NCI-H526 treated with DMSO at 0.1 percent for 48 hours (cell line): Measurements from ENCODE around the gene FNTB.
"Not testable (repeated sequence)": the region's sequence is repeated elsewhere in the genome, so short reads cannot be mapped to it uniquely, and the experiment has no call there.

ENCODE experiments used
- DNase-seq: peaks from one replicate; lab custom pipeline; 2025; lab: John Stamatoyannopoulos, UW

FNTB gene

GRCh38 chr14:65087835-65088234, 101.1 kb downstream of the FNTB start:
- DNase-seq: not testable (repeated sequence)

- no peak for DNase-seq
Observed at GRCh38 chr14:65092349-65092748, 105.7 kb downstream of the FNTB start.

- no peak for DNase-seq
Observed at GRCh38 chr14:65095633-65096205, 109.0 kb downstream of the FNTB start.

GRCh38 chr14:65096323-65097089, 109.8 kb downstream of the FNTB start:
- no peak for DNase-seq

- DNase-seq: no peak
Observed at GRCh38 chr14:65098586-65098985, 111.9 kb downstream of the FNTB start.

GRCh38 chr14:65100922-65101541, 114.3 kb downstream of the FNTB start:
- no peak for DNase-seq

- no peak for DNase-seq
Observed at GRCh38 chr14:65101631-65102440, 115.1 kb downstream of the FNTB start.

GRCh38 chr14:65102441-65103149, 115.9 kb downstream of the FNTB start, which contains the start of gene MAX:
Gene MAX (minus strand): TSS chr14:65102517. CDS start chr14:65102339, 178 bp downstream.
- peak; percentile 99 for DNase-seq

- DNase-seq: peak; percentile 78
Observed at GRCh38 chr14:65103150-65103760, 116.6 kb downstream of the FNTB start.

GRCh38 chr14:65104791-65105190, 118.1 kb downstream of the FNTB start:
- no peak for DNase-seq

GRCh38 chr14:65106316-65106715, 119.6 kb downstream of the FNTB start:
- DNase-seq: no peak

- DNase-seq: no peak
Observed at GRCh38 chr14:65106736-65107135, 120.0 kb downstream of the FNTB start.

GRCh38 chr14:65107200-65107599, 120.5 kb downstream of the FNTB start:
- no peak for DNase-seq

- no peak for DNase-seq
Observed at GRCh38 chr14:65109357-65109756, 122.7 kb downstream of the FNTB start.

GRCh38 chr14:65110525-65110924, 123.8 kb downstream of the FNTB start:
- no peak for DNase-seq
